ENCODE measurements around the gene ROPN1B. TPM values are rescaled to one million over a fixed set of nuclear protein-coding genes. Genes with fewer than 3 reads are reported as not detected.
"Not testable (repeated sequence)": the region's sequence is repeated elsewhere in the genome, so short reads cannot be mapped to it uniquely, and the experiment has no call there.

The ROPN1B gene
- total and polyA plus RNA-seq, 12 donors, result 1.2 to 4.7 (median 3.2) TPM

- not testable (repeated sequence) for H3K36me3 ChIP-seq, H3K27ac ChIP-seq, H3K4me1 ChIP-seq, H3K4me3 ChIP-seq, DNase-seq, H3K27me3 ChIP-seq, H3K9me3 ChIP-seq
- ATAC-seq, result peak; percentile 44 to 92 (median 84)
- TF ChIP-seq CTCF (IDR thresholded peaks at IDR 0.05), result peak in 8 of 9 donors; percentile 23 to 54 (median 41)
- 83 to 87% methylated on average over 13 of the region's 13 CpGs for WGBS, 2 donors
- intact Hi-C loops (cut with DNase I), result loop anchor here in 1 of 10 donors (10.0 kb wide), 1 partner anchor 172 kb away; no protein-coding TSS in a partner anchor
Observed at GRCh38 chr3:125936210-125936815, 32.7 kb upstream of the ROPN1B start.

GRCh38 chr3:125936891-125937290 lies 32.1 kb upstream of the ROPN1B start:
- intact Hi-C loops (cut with DNase I), result loop anchor here in 1 of 10 donors (10.0 kb wide), 1 partner anchor 172 kb away; no protein-coding TSS in a partner anchor
- not testable (repeated sequence) for H3K9me3 ChIP-seq

DNA sequence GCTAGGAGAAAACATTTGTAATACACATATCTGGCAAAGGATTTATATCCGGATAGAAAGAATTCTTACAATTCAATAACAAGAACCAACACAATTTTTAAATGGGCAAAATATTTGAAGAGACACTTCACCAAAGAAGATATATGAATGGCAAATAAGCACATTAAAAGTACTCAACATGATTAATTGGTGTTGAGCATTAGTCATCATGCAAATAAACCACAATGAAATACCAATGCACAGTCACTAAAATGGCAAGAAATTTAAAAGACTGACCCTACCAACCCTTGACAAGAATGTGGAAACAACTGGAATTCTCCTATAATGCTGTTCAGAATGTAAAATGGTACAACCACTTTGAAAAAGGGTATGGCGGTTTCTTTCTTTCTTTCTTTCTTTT lies 21.2 kb upstream of the ROPN1B start:
- H3K9me3 ChIP-seq; H3K4me1 ChIP-seq; intact Hi-C loops (cut with DNase I); H3K4me3 ChIP-seq; DNase-seq; ATAC-seq; H3K27ac ChIP-seq; H3K36me3 ChIP-seq: not testable (repeated sequence)
- peaks cover 0 to 32% (median 7%) of the 10 kb centered on the region in 7 donors for H3K27me3 ChIP-seq
- 89 to 93% methylated on average over 2 of the region's 2 CpGs for WGBS, 2 donors

More at GRCh38 chr3:125936891-125937290, 32.1 kb upstream of the ROPN1B start:
- not testable (repeated sequence) for H3K27me3 ChIP-seq, H3K4me1 ChIP-seq, ATAC-seq, H3K27ac ChIP-seq, DNase-seq, H3K36me3 ChIP-seq, H3K4me3 ChIP-seq
- WGBS, 2 donors, result 69 to 80% methylated on average over 10 to 12 of the region's 13 CpGs

GRCh38 chr3:125948901-125949300 lies 20.1 kb upstream of the ROPN1B start:
- peaks cover 0 to 32% (median 7%) of the 10 kb centered on the region in 7 donors for H3K27me3 ChIP-seq
- H3K4me1 ChIP-seq; DNase-seq; H3K27ac ChIP-seq; ATAC-seq; H3K36me3 ChIP-seq; intact Hi-C loops (cut with DNase I); H3K4me3 ChIP-seq; H3K9me3 ChIP-seq: not testable (repeated sequence)
- WGBS, 2 donors, result 36 to 67% methylated on average over 3 of the region's 3 CpGs

- H3K4me1 ChIP-seq; H3K27ac ChIP-seq; H3K36me3 ChIP-seq; intact Hi-C loops (cut with DNase I); H3K4me3 ChIP-seq; H3K9me3 ChIP-seq; DNase-seq; ATAC-seq: not testable (repeated sequence)
- peaks cover 0 to 31% (median 7%) of the 10 kb centered on the region in 7 donors for H3K27me3 ChIP-seq
- 85 to 90% methylated on average over 3 of the region's 3 CpGs for WGBS, 2 donors
Observed at GRCh38 chr3:125951176-125951575, 17.8 kb upstream of the ROPN1B start.

DNA sequence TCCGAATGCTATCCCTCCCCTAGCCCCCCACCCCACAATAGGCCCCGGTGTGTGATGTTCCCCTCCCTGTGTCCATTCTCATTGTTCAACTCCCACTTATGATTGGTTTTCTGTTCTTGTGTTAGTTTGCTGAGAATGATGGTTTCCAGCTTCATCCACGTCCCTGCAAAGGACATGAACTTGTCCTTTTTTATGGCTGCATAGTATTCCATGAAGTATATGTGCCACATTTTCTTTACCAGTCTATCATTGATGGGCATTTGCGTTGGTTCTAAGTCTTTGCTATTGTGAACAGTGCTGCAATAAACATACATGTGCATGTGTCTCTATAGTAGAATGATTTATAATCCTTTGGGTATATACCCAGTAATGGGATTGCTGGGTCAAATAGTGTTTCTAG lies 12.0 kb upstream of the ROPN1B start:
- H3K4me1 ChIP-seq; intact Hi-C loops (cut with DNase I); H3K36me3 ChIP-seq; DNase-seq; H3K27ac ChIP-seq; ATAC-seq; H3K4me3 ChIP-seq; H3K9me3 ChIP-seq: not testable (repeated sequence)
- peaks cover 0 to 57% (median 25%) of the 10 kb centered on the region in 7 donors for H3K27me3 ChIP-seq
- 90 to 95% methylated on average over 4 of the region's 4 CpGs for WGBS, 2 donors
